ENCODE data around the gene TRIM66.

TRIM66 gene

GRCh38 chr11:8717876-8718753 is 35.6 kb upstream of the TRIM66 start:
- no peak for TF ChIP-seq CTCF (IDR thresholded peaks at IDR 0.05)
- no peaks in the 10 kb centered on the region for H3K9me3 Mint-ChIP-seq
- DNase-seq: no peak
- H3K4me1 Mint-ChIP-seq: peaks cover 72% of the 10 kb centered on the region
- peaks cover 35% of the 10 kb centered on the region for H3K36me3 Mint-ChIP-seq (ENCODE audit: low read depth)
- peak overlapping the region; percentile 96 for H3K27ac Mint-ChIP-seq
- no peak overlapping the region for H3K4me3 Mint-ChIP-seq
- no peaks in the 10 kb centered on the region for H3K27me3 Mint-ChIP-seq (ENCODE audit: low read depth, poor library complexity)

GRCh38 chr11:8717544-8717875 is 35.0 kb upstream of the TRIM66 start:
- no peak for DNase-seq
- no peaks in the 10 kb centered on the region for H3K27me3 Mint-ChIP-seq (ENCODE audit: low read depth, poor library complexity)
- H3K9me3 Mint-ChIP-seq: no peaks in the 10 kb centered on the region
- peaks cover 66% of the 10 kb centered on the region for H3K4me1 Mint-ChIP-seq
- H3K4me3 Mint-ChIP-seq: no peak overlapping the region
- no peak for TF ChIP-seq CTCF (IDR thresholded peaks at IDR 0.05)
- H3K36me3 Mint-ChIP-seq (ENCODE audit: low read depth): peaks cover 33% of the 10 kb centered on the region
- H3K27ac Mint-ChIP-seq: peak overlapping the region; percentile 96

GRCh38 chr11:8715501-8715900 is 33.0 kb upstream of the TRIM66 start:
- Mint-ChIP-seq H3K4me1 (peaks cover 46% of the 10 kb centered on the region), H3K27me3 (ENCODE audit: low read depth, poor library complexity) (no peaks in the 10 kb centered on the region), H3K4me3 (no peak overlapping the region)

GRCh38 chr11:8714622-8715225 is 32.3 kb upstream of the TRIM66 start:
- peak overlapping the region; percentile 37 for H3K27ac Mint-ChIP-seq
- H3K9me3 Mint-ChIP-seq: no peaks in the 10 kb centered on the region
- TF ChIP-seq CTCF (IDR thresholded peaks at IDR 0.05): no peak
- H3K4me3 Mint-ChIP-seq: no peak overlapping the region
- H3K4me1 Mint-ChIP-seq: peaks cover 38% of the 10 kb centered on the region
- peaks cover 48% of the 10 kb centered on the region for H3K36me3 Mint-ChIP-seq (ENCODE audit: low read depth)
- no peaks in the 10 kb centered on the region for H3K27me3 Mint-ChIP-seq (ENCODE audit: low read depth, poor library complexity)
- no peak for DNase-seq

More at GRCh38 chr11:8715501-8715900, 33.0 kb upstream of the TRIM66 start:
- DNase-seq: no peak
- Mint-ChIP-seq H3K27ac (peak overlapping the region; percentile 37), H3K9me3 (no peaks in the 10 kb centered on the region), H3K36me3 (ENCODE audit: low read depth) (peaks cover 48% of the 10 kb centered on the region)
- no peak for TF ChIP-seq CTCF (IDR thresholded peaks at IDR 0.05)

GRCh38 chr11:8713760-8714454 is 31.4 kb upstream of the TRIM66 start:
- TF ChIP-seq CTCF (IDR thresholded peaks at IDR 0.05): no peak
- no peak for DNase-seq
- H3K27ac Mint-ChIP-seq: peak overlapping the region; percentile 57
- H3K9me3 Mint-ChIP-seq: no peaks in the 10 kb centered on the region
- H3K27me3 Mint-ChIP-seq (ENCODE audit: low read depth, poor library complexity): no peaks in the 10 kb centered on the region
- no peak overlapping the region for H3K4me3 Mint-ChIP-seq
- peaks cover 37% of the 10 kb centered on the region for H3K4me1 Mint-ChIP-seq
- peaks cover 48% of the 10 kb centered on the region for H3K36me3 Mint-ChIP-seq (ENCODE audit: low read depth)

Data from nephron progenitor cell (in vitro differentiated cells).